ENCODE measurements around the gene RGMA.
A peak's percentile ranks its signal among the peaks of the same experiment; 100 is the strongest.

The RGMA gene

DNA sequence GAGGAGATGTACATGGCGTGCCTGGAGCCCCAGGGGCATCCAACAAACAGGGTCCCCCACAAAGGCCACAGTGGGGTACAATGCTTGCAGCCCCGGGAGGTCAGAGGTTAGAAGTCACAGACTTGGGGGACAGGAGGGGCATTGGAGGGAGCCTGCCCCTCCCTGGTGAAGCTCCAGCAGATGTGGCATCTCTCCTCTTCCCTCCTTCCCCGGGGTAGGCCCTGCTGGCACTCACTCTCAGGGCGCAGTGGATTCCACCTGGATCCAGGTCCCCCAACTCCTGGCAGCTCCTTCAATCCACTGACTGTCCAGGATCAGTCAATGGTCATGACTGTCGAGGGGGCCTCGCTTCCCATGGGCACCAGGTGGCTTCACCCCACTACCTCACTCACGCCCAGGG is 32.2 kb downstream of the RGMA start:
- no peak for DNase-seq (ENCODE audit: extremely low read depth, insufficient read length)
- H3K27me3 ChIP-seq (replicated peaks; ENCODE audit: control insufficient read depth, insufficient read depth, low read length): peaks cover 1% of the 10 kb centered on the region
- no peaks in the 10 kb centered on the region for H3K36me3 ChIP-seq (ENCODE audit: control insufficient read depth, insufficient read depth, low read length)
- TF ChIP-seq, protein P1, sequence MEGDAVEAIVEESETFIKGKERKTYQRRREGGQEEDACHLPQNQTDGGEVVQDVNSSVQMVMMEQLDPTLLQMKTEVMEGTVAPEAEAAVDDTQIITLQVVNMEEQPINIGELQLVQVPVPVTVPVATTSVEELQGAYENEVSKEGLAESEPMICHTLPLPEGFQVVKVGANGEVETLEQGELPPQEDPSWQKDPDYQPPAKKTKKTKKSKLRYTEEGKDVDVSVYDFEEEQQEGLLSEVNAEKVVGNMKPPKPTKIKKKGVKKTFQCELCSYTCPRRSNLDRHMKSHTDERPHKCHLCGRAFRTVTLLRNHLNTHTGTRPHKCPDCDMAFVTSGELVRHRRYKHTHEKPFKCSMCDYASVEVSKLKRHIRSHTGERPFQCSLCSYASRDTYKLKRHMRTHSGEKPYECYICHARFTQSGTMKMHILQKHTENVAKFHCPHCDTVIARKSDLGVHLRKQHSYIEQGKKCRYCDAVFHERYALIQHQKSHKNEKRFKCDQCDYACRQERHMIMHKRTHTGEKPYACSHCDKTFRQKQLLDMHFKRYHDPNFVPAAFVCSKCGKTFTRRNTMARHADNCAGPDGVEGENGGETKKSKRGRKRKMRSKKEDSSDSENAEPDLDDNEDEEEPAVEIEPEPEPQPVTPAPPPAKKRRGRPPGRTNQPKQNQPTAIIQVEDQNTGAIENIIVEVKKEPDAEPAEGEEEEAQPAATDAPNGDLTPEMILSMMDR (IDR thresholded peaks at IDR 0.05; ENCODE audit: insufficient read depth, low read length, poor library complexity, severe bottlenecking): no peak
- H3K4me3 ChIP-seq (replicated peaks; ENCODE audit: low read depth, low read length): no peak overlapping the region

DNA sequence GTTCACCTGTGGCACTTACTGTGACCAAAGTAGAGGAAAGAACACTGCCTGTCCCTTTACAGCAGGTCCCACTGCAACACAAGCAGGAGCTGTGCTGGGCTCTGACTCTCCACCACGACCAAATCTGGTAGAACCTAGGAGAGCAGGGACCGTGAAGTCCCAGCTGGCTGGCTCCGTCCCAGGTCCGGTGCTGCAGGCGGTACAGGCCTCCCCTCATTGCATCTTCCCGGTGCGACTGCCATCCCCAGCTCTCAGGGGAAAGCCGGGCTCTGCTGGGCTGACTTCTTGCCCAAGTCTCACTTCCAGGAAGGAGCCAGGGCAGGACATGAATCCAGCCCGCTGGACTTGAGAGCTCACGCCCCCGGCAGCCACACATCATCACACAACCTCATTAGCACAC is 33.8 kb downstream of the RGMA start:
- H3K36me3 ChIP-seq (ENCODE audit: control insufficient read depth, insufficient read depth, low read length): no peaks in the 10 kb centered on the region
- H3K4me3 ChIP-seq (replicated peaks; ENCODE audit: low read depth, low read length): no peak overlapping the region
- no peak for DNase-seq (ENCODE audit: extremely low read depth, insufficient read length)
- H3K27me3 ChIP-seq (replicated peaks; ENCODE audit: control insufficient read depth, insufficient read depth, low read length): peaks cover 1% of the 10 kb centered on the region
- TF ChIP-seq, protein P1 (IDR thresholded peaks at IDR 0.05; ENCODE audit: insufficient read depth, low read length, poor library complexity, severe bottlenecking): no peak

DNA sequence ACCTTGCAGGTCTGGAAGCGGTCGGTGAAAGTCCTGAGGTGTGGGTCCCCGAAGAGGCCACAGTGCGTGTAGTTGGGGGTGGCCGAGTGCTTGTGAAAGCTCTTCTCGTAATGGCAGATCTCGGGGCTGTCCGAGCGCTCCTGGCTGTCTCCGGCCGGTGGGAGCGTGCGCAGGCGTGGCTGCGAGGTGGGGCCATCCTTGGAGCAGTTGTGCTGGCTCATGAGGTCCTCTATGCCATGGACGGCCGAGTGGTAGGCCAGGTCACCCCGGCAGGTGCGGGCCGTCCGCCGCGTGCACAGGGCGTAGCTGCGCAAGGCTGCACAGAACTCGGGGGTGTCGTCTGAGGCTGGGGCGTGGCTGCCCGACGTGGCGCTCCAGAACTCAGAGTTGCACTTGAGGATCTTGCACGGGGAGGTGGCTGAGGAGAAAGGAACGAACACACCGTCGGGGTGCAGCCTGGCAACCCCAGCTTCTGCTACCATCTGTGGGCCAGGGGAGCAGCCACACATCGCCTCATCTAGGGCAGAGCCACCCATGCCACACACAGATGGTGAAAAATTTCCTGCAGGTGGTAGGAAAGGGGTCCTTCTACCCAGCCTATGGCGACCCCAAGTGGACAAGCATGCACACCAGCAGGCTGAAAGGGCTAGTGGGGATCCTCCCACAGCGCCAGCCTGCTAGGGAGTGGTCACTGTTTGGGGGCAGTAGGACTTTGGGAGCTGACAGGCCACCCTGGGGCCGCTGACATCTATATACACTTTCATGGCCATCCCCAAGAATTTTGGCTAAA is 36.7 kb downstream of the RGMA start:
- TF ChIP-seq, protein P1 (IDR thresholded peaks at IDR 0.05; ENCODE audit: insufficient read depth, low read length, poor library complexity, severe bottlenecking): peak; percentile 35
- H3K4me3 ChIP-seq (replicated peaks; ENCODE audit: low read depth, low read length): no peak overlapping the region
- no peak for DNase-seq (ENCODE audit: extremely low read depth, insufficient read length)
- no peaks in the 10 kb centered on the region for H3K36me3 ChIP-seq (ENCODE audit: control insufficient read depth, insufficient read depth, low read length)
- no peaks in the 10 kb centered on the region; the same call in none of the 2 replicates for H3K27me3 ChIP-seq (replicated peaks; ENCODE audit: control insufficient read depth, insufficient read depth, low read length)

DNA sequence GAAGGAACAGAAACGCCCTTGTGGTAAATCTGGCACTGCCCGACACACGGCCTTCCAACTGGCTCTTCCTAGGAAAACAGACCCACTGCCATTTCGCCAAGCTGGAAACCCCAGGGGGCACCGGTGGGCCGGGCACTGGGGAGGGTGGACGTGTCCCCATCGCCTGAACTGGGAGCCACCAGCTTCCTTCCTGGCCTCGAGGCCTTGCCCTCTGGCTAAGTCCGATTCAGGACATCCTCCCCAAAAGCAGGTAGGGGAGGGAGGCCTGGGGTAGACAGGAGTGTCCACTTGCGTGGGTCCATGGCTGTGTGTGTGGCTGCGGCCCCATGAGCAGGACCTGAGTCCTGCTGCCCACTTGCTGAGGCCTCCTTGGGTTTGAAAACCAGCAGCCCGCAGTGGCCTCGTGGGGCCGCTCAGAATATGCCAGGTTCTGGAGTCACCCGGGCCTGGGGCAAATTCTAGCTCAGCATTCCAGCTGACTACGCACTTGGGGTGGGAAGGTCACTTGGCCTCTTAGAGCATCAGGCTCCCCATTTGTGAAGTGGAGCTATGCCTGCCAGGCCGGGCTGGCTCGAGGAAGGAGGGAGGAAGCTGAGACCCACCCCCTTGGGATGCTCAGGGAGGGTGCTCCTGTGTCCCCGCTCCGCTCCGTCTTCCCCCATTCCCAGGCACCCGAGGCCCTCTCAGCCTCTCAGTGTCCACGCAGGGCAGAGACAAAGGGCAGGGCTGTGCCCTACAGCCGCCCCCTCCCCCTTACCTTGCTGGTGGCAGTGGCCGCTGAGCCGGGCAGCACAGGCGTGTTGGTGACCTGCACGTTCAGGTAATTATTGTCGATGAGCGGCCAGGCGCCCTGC is 37.5 kb downstream of the RGMA start:
- Histone ChIP-seq H3K36me3 (ENCODE audit: control insufficient read depth, insufficient read depth, low read length) (no peaks in the 10 kb centered on the region), H3K27me3 (replicated peaks; ENCODE audit: control insufficient read depth, insufficient read depth, low read length) (no peaks in the 10 kb centered on the region; the same call in none of the 2 replicates), H3K4me3 (replicated peaks; ENCODE audit: low read depth, low read length) (no peak overlapping the region)
- DNase-seq (ENCODE audit: extremely low read depth, insufficient read length): no peak
- TF ChIP-seq, protein P1 (IDR thresholded peaks at IDR 0.05; ENCODE audit: insufficient read depth, low read length, poor library complexity, severe bottlenecking): no peak

DNA sequence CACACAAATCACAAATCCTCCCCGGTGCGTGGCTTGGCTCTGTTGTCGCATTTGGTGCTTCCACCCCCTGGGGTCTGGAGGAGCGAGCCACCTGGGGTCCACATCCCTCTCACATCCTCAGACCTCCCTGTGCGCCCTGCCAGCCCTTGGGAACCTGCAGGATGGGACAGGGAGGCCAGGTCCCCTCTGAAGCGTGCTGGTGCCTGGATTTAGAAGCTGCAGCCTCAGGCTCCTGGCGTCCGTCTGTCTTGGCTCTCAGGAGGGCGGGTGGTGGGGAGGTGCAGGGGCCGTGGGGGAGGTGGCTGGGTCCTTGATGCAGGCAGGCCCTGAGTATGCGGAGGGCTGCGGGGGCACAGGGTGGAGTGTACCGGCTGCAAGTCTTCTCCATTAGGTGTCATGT is 38.4 kb downstream of the RGMA start:
- no peak for DNase-seq (ENCODE audit: extremely low read depth, insufficient read length)
- Histone ChIP-seq H3K27me3 (replicated peaks; ENCODE audit: control insufficient read depth, insufficient read depth, low read length) (no peaks in the 10 kb centered on the region; the same call in none of the 2 replicates), H3K36me3 (ENCODE audit: control insufficient read depth, insufficient read depth, low read length) (no peaks in the 10 kb centered on the region), H3K4me3 (replicated peaks; ENCODE audit: low read depth, low read length) (no peak overlapping the region)
- TF ChIP-seq, protein P1 (IDR thresholded peaks at IDR 0.05; ENCODE audit: insufficient read depth, low read length, poor library complexity, severe bottlenecking): no peak
